Activated gamma-delta T cell treated with Interleukin-2 at 50 U/mL for 16 hours (primary cell): ENCODE measurements around the gene DUSP22.
"Not testable (repeated sequence)": the region's sequence is repeated elsewhere in the genome, so short reads cannot be mapped to it uniquely, and the experiment has no call there.

Experiments
- DNase-seq: peaks from one replicate; pipeline ENCODE4 v3.0.0-alpha.2; 2020

Gene DUSP22

DNA sequence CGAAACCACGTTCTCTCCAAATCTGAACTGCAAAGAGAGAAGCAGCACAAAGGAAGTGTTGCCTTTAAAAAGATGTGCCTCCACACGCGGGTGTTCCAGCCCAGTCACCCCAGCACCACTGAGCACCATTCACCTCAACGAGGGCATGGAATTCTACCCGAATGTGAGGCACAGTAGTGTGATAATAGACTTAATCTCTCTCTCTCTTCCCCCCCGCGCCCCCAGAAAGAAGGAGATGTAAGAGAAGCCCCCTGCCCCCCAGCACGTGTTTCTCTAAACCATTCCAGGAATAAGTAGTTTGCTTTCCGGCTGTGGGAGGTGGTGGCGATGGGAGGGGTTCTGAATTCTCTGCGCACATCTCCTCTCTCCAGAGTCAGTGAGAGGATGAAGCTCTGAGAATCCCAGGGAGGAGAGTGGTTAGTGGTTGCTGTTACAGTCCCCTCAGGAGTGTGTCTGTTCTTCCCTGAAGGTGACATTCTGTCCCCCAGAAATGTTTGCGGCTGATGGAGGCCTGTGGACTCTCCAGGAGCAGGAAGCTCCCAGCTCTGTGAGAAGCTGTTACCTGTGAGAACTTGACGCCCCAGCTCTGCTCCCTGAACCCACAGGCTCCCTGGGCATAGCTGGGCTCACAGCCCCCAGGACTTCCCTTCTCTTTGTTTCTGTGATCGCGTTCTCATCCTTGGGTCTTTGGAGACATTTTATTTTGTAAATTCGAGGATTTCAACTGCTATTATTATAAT lies 75.8 kb downstream of the DUSP22 start:
- DNase-seq: no peak

DNA sequence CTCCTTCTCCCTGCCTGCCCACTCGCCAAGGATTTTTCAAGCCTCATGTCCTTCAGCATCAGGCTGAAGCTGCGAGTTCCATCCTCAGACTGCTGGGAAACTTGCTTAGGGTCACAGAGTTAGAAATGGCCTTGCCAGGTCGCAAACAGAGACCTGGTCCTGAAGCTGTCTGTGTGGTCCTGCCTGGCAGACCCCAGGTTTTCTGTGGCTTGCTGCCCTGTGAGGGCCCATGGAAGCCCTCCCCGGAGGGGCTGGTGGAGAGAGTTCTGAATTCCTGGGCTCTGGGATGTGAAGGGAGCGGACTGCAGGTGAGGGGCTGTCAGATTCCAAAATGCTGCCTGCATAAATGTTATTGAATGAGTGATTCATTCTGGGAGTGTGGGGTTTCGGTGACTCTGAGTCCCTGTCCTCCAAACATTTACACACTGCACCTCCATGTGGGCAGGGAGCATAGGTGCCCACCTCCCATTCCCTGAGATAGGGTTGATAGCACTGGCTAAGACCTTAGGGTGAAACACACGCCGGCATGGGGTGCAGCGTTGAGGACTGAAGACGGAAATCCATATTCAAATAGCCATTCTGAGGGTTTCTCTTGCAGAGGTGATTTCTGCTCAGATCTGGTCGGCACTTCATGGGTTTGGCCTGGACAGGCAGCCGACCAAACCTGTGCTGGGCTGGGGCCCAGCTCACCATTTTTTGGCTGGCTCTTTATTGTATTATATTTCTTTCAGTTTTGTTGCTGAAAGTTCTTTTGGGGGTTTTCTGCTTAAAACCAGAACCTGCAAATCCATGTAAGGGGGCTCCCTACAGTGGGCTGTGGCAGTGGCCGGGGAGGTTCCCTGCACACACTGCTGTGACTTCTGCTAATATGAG lies 77.5 kb downstream of the DUSP22 start:
- no peak for DNase-seq

DNA sequence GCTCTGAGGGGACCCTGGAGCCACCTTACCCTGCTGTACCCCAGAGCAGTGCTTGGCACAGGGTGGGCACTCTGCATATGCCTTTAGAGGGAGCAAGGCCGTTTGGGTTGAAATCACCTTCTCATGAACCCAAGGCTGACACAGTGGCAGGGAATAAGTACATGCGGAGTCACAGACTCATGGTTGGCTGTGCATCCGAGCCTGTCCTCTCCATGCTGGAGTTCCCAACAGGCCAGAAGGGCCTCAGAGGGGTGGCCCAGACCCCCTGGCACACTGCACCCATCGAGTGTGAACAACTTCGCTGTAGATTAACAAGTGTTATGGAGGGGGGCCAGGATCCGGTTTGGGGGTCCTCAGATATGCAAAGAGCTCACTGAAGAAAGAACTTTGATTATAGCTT lies 78.3 kb downstream of the DUSP22 start:
- no peak for DNase-seq

- DNase-seq: not testable (repeated sequence)
These were observed 79.6 kb downstream of the DUSP22 start for GRCh38 chr6:371851-372250.

- no peak for DNase-seq
These were observed 80.1 kb downstream of the DUSP22 start for GRCh38 chr6:372336-372911.

DNA sequence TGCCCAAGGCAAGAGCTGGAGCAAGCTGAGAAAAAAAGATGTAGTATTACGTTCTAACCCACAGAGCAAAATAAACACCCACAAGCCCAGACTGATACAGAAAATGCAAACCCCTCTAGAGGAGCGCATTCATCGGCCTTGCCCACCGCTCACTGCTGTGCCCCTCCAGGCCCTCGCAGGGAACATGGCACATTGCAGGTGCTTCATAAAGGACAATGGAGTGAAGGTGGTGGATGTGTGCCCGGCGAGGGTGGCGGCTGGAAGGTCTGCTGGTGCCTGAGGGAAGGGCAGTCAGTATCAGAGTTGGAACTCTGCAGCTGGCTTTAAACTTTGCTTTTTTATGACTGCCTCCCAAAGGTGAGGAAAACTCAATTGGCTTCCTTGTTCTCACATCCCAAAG lies 80.7 kb downstream of the DUSP22 start:
- no peak for DNase-seq

DNA sequence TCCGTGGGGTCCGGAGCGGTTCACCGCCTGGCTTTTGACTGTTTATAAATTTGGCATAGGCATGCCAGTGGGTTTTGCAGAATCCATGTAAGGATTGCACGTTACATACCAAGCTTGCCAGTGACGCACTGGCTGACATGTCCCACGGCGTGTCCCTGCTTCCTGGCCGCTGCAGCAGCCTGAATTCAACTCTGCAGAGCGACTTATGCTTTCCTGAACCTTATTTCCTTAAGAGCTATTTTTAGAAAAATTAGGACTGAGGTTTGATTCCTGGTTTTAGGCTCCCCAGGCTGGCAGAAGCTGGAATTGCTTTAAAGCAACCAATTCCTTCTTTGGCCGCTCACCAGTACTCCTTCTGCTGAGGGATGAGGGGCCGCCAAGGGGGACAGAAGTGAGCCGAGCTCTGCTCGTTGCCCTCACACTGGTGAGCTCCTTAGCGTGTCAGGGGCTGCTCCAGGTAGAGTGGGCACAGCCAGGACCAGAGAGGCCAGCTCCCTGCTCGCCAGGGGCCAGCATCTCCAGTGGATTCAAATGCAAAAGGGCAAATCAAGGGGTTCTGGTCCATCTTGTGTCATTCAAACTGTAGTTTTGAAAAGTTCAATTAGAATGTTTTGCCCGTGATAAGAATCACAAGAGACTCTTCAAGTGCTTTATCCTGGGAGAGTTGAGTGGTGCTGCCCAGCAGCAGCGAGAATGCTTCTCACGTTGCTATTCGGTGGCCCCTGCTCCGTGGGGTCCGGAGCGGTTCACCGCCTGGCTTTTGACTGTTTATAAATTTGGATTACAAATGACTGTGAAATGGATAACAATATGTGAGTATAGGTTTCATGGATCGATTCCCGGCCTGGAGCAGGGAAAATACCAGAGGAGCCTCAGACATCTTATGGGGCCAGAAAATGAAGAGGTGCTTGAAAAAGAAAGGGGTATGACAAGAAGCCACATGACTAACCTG lies 81.8 kb downstream of the DUSP22 start:
- no peak for DNase-seq

DNA sequence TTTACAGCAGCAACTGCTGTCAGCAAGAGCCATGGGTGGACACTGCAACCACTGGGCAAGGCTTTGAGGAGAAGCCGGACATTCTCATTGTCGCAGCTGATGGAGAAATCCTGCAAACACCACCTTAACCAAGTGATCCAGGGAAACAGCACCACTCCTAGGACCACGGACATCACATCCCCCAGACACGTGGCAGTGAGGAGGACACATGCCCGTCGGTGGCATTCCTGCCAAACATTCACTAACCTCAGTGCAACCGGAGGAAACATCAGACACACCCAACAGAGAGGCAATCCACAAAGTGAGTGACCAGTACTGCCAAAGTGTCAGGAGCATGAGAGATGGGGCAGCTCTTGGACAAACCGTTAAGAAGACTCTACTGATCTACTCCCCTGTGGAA lies 82.7 kb downstream of the DUSP22 start:
- DNase-seq: no peak

DNA sequence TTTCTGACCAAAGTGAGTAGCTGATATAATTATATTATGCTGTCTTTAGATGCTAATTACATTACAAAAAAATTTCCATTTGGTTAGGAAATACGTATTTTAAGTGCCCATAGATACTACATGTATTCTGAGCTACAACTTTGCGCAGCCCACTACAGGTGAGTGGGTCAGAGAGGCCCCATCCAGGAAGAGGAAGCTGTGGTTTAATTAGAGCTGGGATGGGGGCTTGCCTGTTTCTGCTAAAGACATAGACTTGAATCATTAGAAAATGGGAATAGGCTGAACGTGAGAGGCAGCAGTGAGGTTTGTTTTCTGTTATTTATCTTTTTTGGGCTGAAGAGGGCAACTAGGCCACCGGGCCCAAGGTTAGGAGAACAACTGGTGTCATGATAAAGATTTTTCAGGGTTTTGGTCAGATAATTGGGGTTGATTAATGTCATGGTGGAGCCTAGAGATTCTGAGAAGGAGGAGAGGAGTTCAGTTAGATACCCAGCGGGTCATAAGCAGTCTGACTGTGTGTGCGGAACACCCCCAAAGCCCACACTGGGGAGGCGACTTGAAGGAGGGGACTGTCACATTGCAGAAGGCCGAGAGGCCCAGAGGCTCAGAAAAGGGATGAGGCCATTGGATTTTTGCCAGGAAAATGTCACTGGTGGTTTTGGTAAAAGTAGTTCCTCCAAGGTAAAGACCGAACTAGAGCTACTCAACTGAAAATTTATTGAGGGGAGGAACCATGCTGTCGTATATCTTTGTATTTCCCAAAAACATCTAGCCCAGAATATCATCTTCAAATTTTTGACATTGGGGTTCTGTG lies 84.7 kb downstream of the DUSP22 start:
- DNase-seq: no peak

DNA sequence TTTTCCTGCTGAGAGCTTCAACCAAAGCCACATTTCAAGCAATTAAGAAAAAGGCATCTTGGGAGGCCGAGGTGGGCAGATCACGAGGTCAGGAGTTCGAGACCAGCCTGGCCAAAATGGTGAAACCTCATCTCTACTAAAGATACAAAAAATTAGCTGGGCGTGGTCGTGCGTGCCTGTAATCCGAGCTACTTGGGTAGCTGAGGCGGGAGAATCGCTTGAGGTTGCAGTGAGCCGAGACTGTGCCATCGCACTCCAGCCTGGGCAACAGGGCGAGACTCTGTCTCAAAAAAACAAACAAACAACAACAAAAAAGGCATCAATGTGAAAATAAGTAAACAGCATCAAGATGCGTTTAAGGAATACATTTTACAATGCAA lies 85.3 kb downstream of the DUSP22 start:
- not testable (repeated sequence) for DNase-seq

DNA sequence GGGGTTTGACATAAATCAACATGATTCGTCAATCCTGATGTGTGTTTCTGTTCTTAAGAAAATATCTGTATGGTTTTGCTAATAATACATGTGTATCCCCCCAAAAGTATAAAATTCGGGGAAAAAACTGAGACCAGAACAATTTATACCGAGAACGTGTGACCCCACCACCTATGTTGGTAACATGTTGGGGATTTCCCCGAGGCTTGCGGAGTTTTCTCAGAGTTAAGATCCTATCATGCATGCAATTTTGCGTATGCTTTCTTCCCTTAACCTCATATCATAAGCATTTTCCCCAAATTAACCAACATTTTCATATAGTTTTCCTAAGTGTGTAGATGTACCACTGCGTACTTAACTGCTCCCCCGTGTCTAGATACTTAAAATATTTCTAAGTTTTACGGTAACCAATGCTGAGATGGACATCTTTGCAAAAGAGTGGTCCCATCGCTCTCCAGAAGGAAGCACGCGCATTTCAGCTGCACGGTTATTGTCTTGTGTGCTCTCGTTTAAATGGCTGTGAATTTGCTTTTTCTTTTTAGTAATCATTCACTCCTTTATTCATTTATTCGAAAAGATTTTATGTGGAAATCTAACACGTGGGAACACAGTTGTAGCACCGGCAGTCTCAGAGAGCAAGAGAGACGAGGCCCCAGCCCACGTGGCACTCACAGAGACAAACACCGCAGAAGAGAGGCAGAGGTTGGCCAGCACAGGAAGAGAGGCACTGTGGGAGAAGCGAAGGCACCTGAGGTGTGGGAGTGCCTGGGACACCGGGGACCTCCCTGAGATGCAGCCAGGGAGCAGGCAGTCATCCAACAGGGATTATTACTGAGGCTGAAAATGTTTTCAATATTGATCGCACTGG lies 86.0 kb downstream of the DUSP22 start:
- no peak for DNase-seq

DNA sequence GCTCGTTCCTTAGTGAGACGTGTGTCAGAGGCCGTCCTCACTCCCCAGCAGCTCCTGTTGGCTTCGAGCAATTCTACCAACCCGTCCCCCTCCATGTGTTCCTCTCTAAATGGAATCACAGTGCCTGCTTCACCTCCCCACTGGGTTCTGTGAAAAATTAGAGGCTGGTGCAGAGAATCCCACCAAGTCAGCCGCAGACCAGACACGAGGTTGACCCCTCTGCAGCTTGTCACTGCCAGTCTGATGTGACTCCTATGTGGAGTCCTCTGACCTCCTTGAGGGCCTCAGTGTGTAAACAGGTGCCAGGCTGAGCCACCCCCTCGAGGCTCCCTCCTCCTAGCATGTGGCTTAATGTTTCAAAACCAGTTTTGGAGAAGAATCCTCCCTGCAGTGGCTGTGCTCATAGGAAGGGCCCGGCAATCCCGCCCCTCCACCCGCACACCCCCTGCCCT lies 86.7 kb downstream of the DUSP22 start:
- no peak for DNase-seq

- no peak for DNase-seq
These were observed 87.3 kb downstream of the DUSP22 start for GRCh38 chr6:379410-380181.

DNA sequence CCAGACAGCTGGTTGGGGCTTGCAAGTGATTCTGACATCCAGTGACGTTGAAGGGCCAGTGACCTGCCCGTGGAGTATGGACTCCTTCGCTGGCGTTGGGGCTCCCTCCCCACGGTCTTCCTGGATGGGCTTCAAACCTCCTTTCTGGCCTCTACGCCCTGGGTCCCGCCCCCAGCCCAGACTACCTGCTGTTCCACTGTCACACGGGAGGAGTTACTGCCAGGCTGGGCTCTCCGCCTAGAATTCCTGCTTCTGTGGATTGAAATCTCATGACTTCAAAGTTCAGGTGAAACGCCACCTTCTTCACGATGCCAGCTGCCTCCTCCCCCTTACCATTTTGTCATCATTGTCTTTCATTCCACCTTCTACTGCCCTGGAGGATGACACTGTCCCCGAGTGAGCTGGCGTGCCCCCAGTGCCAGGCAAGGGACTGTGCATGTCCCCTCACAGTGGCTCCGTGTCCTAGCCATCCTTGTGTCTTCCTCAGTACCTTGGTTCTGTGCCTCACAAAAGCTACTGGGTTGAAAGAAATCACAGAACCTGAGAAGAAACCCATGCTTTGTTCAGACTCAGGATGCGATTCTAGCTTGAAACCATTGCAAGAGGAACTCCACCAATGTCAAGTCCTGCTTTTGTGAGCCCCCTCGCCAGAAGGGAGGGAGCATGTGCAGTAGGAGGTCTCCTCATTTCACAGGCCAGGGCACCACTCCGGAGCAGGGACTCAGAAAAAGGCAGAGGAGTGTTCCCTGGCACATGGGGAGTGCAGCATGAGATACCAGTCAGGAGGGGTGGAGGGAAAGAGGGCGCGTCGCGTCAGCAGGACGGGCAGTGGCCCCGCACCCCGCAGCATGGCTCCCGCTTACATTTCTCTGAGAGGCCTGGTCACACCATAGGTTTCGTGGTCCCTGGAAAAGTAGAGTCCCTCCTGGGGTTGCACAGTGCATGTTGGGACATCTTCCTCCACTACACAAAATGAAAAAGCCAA lies 88.2 kb downstream of the DUSP22 start:
- DNase-seq: no peak

DNA sequence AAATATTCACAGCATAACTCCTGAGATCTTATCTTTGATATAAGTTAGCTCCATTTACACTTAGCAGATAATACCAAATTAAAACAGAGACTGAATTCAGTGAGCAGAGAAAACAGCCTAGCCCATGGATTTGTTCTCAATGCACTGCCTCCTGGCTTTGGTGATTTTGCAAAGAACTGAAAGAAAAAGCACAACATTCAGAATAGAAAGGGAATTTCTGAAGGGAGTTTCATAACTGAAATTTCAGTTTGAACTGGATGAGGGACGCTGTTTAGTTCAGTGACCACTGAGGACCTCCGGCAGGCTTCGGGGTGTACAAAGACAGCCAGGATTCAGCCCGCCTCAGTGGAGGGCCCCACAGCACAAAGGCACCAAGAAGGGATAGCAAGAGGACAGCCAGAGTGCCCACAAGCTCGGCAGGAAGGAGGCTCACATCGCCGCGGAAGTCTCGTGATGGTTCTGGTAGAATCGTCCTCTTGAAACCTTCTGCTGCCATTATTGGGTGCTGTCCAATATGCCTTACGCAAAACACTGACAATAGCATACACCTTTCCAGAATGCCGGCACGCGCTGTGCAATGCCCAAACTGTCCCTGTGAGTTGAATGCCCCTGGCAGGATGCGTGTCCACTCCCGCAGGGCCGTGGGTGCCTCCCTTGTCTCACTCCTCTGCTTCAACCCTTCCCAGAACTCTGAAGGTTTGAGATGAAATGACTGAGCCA lies 89.6 kb downstream of the DUSP22 start:
- DNase-seq: no peak

- DNase-seq: no peak
These were observed 90.9 kb downstream of the DUSP22 start for GRCh38 chr6:382883-383810.

- no peak for DNase-seq
These were observed 91.6 kb downstream of the DUSP22 start for GRCh38 chr6:383856-384255.
